Amygdala (tissue), 56 donors: Measurements from ENCODE around the gene SULT6B1.

ENCODE experiments used
- DNase-seq, 56 donors: peaks; one replicate each; lab custom pipeline; 2025; lab: John Stamatoyannopoulos, UW

Gene SULT6B1

DNA sequence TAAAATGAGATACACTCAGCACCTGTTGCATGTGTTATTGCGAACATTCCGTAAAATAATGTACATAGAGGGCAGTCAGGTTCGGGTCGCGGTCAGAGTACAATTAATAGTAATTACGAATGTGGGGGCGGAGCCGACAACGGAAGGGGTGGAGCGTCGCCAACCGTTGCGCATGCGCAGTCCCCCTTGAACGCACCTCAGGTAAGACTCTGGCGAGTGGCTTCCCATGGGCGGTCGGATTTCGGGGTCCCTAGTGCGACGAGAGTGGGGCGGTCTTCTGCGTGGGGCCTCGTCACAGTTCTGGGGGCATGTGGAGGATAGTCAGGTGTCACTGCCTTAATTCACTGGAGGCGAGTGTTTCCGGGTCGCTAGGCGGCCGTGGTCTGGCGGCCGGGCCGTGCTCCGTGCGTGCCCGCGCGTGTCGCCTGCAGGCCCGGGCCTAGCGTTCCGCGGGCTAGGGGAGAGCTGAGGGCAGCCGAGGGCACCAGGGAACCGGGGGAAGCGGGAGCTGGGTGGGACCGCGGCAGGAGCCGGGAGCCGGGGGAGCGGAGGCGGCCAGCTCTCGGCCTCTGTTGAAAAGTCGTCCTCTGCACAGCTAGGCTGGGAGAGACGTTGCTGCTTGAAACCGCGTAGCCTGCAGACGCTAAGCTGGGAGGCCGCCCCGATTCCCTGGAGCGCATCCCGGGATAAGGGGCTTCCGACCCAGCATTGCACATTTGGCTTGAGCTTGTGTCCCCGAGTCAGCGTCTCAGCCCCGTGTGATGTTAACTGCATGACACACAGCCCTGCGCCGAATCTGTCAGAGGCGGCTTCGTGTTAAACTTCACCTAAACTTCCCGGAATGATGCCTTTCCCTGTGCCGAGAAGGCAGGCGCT is 8.1 kb upstream of the SULT6B1 start, which contains the start of gene CEBPZOS:
Gene CEBPZOS (plus strand): TSS at position 177 of the 876 bp plus-strand sequence. CDS start 3,209 bp downstream, outside the sequence.
- peak; percentile 16 to 87 (median 68) for DNase-seq

DNA sequence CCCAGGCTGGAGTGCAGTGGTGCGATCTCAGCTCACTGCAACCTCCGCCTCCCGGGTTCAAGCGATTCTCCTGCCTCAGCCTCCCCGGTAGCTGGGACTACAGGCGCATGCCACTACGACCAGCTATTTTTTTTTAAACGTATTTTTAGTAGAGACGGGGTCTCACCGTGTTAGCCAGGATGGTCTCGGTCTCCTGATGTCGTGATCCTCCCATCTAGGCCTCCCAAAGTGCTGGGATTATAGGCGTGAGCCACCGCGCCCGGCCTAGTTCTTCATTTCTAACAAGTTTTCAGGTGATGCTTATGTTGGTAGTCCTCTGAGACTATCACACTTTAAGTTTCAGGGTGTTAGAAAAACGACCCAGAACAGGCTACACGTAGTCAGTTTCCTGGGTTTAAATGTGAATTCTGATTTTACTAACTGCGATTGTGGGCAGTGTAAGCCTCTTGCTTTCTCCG is 7.4 kb upstream of the SULT6B1 start:
- peak in 1 of 56 donors; percentile 8 for DNase-seq

DNA sequence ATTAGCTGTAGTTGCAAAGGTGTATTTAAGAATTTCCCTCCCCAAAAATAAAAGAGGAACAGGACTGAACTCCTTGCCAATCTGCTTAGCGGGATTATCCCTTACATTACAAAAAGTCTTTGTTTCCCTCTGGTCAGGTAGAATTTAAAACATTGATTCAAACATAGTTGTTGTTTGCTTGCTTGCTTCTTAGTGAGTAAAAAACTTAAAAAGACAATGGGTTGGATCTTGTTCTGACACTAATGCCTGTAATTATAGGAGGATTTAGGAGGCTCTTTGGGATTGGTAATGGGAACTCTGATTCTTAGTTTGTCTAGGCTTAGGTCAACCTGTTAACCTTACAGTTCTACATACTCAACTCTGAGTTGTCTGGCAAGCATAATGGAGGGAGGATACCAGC is 4.1 kb upstream of the SULT6B1 start:
- no peak for DNase-seq

DNA sequence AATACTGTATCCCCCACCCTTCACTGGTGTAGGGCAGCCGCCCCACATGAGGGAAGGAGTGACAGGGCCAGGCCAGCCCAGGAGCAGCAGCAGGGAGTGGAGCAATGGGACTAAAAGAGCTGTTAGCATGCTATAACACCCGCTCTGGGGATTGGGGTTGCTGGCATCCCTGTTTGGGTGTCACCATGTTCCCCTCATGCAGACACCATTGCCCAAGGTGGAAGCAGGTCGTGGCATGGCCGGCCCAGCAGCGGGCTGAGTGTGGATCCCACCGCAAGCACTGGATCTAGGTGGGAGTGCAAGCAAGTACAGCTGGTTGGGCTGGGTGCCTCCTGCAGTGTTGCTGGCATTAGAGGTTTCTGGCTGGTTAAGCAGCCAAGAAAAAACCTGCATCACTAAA is 3.3 kb upstream of the SULT6B1 start:
- no peak for DNase-seq

DNA sequence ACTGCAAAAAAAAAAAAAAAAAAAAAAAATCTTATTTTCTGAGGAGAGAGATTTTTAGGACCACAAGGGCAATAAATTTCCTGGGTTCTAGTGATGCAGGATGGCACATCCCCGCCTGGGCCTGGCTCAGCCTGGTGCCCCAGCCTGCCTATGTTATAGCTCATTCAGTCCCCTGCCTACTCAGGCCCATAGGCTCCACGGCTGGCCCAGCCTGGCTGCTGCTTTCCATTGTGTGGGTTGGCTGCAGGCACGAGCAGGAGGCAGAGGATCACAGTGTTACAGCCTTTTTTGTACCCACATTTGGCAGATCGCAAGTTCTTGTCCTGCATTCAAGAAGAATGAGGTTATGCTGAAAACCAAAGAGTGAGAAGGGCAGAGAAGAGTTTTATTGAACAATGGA is 2.8 kb upstream of the SULT6B1 start:
- DNase-seq: no peak

DNA sequence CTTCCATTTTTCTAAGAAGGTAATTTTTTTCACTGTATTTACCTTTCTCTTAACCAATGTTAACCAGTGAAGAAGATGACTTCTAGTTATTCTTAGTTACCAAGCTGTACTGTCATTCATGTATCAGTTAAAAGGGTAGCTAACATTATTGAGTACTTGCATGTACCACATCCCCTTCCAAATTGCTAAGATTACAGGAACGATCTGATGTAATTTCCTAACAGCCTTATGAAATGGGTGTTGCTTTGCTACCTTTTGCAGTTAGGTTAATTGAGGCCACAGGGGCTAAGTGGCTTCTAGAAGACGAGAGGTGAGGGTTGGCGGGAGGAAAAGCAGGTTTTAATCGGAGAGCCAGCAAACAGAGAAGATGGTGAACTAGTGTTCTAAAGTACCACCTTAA is 1.8 kb upstream of the SULT6B1 start:
- DNase-seq: no peak

DNA sequence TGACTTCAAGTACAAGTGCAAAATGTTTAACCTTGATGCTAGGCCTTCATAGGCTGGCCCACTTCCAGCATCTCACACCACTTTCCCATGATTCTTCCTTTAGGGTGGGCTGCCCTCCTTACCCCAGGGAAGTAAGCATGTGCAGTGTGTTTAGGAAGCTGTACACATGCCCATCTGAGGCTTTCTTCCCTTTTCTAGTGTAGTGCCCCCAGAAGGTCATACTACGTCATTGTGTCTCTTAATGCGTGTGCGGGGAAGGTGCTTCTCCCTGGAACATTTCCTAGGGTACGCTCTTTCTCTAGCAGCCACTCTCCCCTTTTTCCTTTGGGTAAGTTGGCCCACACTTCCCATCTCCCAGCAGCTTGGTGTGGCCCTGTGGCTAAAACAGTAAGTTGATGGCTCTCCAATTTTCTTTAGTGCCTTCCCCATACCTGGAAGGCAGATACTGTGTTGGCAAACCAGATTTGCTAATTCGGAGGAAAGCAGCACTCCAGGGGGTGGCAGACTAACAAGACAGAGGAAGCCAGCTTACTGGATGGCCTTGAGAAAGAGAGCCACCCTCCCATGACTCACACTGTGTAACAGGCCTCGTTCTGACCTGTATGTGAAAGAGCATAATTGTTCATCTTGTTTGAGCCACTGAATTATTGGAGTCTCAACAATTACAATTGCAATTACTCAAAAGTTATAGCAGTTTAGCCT is 1.1 kb upstream of the SULT6B1 start:
- peak in 2 of 56 donors; percentile 3 to 11 for DNase-seq

DNA sequence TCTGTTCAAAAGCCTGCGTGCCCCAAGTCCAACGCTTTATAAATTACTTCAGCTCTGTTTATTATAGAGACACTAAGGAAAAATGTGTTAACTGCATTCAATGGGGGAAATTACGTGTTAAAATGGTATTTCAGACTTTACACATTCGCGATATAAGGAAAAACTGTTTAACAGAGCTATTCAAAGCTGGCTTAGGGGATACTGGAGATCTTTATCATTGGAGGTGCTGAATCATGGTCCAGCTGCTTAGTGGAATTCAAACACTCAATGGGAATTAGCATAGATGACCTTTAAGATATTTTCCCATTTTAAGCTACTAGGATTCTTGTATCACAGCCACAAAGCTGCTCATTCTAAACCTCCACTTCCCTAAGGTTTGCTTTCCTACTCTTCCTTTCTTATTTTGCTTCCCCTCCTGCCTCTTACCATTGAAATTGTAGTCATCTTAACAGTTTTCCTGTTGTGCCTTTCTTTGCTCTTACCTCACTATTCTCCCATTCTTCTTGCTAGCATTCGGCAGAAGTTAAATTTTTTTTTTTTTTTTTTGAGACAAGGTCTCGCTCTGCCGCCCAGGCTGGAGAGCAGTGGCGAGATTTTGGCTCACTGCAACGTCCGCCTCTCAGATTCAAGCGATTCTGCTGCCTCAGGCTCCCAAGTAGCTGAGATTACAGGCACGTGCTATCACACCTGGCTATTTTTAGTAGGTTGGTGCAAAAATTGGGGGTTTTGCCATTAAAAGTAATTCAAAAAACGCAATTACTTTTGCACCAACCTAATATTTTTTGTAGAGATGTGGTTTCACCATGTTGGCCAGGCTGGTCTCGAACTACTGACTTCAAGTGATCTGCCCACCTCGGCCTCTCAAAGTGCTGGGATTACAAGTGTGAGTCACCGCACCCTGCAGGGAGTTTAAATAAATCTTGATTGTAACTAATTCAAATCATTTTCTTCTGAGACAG is 6.5 kb downstream of the SULT6B1 start:
- DNase-seq: no peak

DNA sequence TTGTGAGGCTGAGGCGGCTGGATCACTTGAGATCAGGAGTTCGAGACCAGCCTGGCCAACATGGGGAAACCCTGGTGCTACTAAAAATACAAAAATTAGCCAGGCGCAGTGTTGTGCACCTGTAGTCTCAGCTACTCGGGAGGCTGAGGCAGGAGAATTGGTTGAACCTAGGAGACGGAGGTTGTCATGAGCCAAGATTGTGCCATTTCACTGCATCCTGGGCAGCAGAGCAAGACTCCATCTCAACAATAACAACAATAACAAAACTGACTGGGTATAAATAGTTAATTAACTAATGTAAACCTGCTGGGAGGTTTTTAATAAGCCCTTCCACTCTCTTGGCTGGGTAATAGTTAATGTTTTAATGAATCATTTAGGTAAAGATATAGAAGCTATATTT is 7.8 kb downstream of the SULT6B1 start:
- DNase-seq: no peak

DNA sequence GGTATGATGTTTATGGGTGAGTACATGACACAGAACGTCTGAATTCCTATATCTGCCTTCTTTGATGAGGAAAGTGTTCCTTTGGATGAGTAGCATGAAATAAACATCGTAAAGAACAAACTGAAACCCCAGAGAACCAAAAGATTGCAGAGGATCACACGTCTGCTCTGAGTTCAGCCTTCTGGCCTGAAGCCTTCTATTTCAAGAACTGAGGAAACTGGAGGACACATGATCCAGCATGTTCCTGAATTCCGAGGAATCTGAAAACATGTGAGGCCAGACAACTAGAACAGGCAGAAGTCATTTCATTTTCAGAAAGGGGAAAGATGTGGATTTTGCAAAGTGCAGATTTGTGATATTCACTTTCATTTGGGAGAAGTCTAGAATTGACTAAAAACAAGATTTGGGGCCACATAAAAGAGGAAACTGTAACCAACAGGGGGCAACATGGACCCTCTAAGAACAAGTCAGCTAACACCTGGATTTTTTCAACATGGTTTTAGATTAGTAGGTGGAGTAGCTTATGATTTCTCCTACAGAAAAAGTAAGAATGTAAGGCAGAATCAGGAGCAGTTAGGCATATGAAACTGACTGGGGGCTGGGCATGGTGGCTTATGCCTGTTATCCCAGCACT is 8.3 kb downstream of the SULT6B1 start:
- DNase-seq: no peak

DNA sequence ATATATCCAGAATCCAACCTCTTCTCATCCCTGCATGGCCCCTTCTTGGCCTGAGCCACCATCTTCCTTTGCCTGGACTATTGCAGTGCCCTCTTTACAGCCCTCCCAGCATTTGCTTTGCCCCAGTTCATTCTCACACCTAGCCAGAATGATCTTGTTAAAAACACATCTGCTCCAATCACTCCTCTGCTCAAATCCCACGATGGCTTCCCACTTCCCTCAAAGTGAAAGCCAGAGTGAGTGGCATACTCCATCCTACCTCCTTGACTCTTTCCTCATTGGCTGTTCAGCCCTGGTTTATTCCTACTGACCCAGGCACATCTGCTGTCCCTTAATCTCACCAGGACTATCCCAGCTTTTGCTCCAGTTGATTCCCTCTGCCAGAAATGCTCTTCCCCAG is 14.7 kb downstream of the SULT6B1 start:
- no peak for DNase-seq

DNA sequence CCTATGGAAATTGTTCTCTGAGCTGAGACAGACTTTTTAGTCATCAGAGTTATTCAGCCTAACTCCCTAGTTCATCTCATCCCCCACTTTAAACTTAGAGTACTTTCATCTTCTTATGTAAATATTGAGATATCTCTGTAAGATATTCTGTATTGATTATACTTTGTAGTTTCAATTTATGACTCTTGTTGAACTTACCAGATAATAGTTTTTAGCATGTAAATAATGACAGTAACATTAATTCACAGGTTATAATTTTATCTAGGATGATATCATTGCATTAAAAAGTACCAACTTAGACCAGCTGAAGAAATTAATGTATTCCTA is 16.9 kb downstream of the SULT6B1 start:
- DNase-seq: no peak

DNA sequence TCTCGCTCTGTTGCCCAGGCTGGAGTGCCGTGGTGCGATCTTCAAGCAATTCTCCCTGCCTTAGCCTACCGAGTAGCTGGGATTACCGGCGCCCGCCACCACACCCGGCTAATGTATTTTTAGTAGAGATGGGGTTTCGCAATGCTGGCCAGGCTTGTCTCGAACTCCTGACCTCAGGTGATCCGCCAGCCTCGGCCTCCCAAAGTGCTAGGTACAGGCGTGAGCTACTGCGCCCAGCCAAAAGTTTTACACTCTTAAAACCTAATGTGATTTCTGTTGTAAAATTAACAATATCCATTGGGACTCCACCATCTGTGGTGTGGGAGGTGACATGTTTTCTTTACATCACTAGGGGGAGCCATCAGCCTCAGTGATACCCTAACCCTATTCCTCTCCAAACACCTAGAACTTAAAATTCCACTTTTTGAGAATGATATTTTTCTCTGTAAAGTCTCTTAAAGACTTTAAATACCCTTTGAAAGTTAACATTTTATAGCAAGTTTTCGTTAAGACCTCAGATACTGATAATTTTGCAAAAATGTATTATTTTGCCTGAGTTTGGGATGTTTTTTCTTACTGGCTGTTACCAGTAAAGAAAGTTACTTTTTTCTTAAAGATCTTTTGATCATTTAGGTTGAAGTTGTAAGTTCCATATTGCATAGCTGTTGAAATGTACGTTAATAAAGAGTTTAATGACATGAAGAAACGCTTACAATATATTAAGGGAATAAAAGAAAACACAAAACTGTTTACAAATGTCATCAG is 20.1 kb downstream of the SULT6B1 start:
- no peak for DNase-seq

DNA sequence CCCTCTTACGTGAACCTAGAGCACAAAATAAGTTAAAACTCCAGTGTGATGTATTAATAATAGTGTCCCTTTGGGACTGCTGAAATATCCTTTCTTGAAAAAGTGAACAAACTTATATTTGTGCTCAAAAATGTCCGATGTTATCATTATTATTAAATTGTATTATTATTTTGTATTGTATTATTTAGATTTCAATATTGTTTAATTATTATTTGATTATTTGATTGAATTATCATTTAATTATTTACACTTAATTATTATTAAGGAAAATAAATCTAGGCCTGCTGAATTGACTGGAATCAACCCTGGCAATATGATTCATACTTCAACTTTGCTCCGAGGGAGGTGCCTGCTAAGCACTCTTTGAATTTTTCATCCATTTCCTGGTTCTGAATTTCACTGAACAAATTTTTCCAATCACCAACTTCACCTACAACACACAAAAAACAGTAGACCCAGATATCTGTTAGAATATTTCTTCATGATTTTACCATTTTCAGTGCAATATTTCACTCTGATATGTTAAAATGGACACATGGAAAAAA is 20.8 kb downstream of the SULT6B1 start:
- DNase-seq: no peak

DNA sequence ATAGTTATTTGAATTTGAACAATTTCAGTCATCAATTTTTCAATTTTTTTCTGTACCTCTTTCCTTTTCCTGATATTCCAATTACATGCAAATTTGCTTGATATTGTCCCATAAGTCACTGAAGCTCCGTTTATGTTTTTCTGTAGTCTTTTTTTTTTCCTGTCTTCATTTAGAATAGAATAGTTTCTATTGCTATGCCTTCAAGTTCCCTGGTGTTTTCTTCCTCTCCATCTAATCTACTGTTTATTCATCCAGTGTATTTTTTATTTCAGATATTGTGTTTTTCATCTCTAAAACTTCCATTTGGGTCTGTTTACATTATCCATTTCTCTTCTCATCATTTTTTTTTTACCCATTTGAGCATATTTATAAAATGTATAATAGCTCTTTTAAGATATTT is 23.7 kb downstream of the SULT6B1 start:
- DNase-seq: no peak

DNA sequence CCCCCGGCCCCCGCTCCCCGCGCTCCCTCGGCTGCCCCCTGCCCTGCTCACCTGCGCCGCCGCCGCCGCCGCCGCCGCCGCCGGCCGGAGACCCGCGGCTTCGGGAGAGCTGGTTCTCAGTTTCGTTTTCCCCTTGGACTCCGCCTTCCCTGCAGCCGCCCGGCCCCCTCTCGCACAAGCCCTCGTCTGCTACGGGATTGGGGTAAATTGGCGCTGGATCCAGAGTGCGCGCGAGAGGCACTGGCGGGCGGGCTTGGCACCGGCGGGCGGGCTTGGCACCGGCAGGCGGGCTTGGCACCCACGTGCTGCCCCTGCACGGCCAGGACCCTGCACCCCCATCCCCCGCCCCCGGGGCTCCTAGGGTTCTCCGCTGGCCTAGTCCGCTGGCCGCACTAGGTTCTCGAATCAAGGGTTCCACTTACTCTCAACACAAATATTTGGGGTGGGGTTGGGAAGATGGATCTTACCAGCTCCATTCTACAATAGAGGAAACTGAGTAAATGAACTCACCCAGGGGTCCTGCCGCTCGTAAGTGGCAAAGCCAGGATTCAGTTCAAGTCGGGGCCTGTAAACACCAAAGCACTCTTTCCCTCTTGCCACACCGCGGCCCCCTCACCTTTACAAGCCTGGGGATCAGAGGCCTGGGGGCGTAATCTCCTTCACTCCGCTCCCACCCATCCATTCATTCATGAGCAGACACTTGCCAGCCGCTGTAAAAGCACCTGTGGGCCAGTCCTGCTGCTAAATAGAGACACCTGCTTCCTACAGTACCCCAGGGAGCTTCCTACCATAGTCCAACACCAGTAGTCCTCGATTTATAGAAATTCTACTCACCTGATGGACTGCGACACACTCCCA is 31.4 kb downstream of the SULT6B1 start, which contains the start of gene EIF2AK2:
Gene EIF2AK2 (minus strand): TSS at position 124 of the 858 bp plus-strand sequence. CDS start 9,174 bp downstream, outside the sequence.
- peak in 55 of 56 donors; percentile 10 to 82 (median 56) for DNase-seq

DNA sequence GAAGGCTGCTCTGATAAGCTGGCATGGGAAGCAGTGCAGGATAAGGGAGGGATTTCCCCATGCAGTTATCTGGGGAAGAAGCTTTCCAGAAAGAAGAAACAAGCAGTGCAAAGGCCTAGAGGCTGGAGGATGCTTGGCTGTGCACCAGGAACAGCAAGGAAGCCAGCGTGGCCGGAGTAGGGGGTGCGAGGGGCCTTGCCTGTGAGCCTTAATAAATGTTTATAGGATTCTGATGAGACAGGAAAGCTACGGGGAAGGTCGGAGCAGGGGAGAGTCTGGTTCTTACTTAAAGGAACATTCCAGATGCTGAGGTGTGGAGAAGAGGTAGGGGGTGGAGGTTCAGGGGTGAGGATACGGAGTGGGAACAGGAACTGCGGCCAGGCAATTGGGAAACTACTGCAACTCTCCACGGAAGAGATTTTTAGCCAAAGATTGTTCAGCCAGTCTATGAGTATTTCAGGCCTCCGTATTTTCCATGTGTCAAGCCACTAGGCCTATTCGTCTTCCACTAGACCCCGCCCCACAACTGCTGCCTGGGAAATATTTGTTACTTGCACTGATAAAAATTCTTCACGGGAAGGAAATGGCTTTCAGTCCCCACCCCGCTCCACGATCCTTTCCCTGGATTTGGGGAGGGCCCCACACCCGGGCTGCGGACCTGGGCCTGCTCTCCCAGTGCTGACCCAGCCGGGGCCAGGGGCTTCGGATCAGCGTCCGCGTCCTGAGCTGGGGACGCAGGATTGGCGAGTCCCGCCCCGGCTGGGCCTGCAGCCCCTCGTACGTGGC is 32.2 kb downstream of the SULT6B1 start:
- DNase-seq: peak in 36 of 56 donors; percentile 4 to 71 (median 40)
